Measurements from ENCODE around the gene EN2. TPM values are rescaled to one million over a fixed set of nuclear protein-coding genes. Genes with fewer than 3 reads are reported as not detected.

Gene EN2
- total and polyA plus RNA-seq, 3 donors from 2014 or later: 0.81 to 1.6 (median 1.6) TPM

- DNase-seq: no peak
- TF ChIP-seq CTCF (IDR thresholded peaks at IDR 0.05) (no peak), POLR2A (IDR thresholded peaks at IDR 0.05) (no peak)
- no peak overlapping the region for H3K4me3 ChIP-seq
- intact Hi-C loops (cut with DNase I; ENCODE audit: low total_unique reads): no loop called here
- WGBS, 2 donors: 77 to 84% methylated on average over 10 of the region's 10 CpGs
- H3K27ac ChIP-seq: no peak overlapping the region
- H3K36me3 ChIP-seq (ENCODE audit: low read depth, missing control alignments): no peaks in the 10 kb centered on the region
- H3K4me1 ChIP-seq: no peaks in the 10 kb centered on the region
- H3K27me3 ChIP-seq: no peaks in the 10 kb centered on the region
- H3K9me3 ChIP-seq: no peaks in the 10 kb centered on the region
Observed at GRCh38 chr7:155430606-155431005, 27.3 kb upstream of the EN2 start.

DNA sequence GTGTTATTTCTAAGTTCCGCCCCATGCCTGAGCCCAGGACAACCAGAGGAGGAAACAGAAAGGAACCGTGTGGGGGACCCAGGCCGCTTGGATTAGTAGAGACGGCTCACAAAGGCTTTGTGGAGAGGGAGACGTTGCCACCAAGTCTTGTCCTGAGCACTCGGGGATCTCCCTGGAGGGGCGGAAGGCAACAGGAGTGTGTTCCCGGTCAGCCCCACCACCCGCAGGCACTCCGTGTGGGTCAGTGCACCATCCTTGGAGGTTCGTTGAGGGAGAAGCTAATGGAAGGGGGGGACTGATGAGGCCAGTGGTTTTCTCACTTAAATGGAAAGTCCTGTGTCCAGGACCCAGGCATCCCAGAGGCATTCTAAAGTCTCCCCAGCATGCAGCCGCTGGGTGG, 26.7 kb upstream of the EN2 start:
- Histone ChIP-seq H3K27me3 (no peaks in the 10 kb centered on the region), H3K36me3 (ENCODE audit: low read depth, missing control alignments) (no peaks in the 10 kb centered on the region), H3K27ac (no peak overlapping the region), H3K4me1 (no peaks in the 10 kb centered on the region), H3K4me3 (no peak overlapping the region), H3K9me3 (no peaks in the 10 kb centered on the region)
- no peak for TF ChIP-seq CTCF (IDR thresholded peaks at IDR 0.05)
- no peak for TF ChIP-seq POLR2A (IDR thresholded peaks at IDR 0.05)
- intact Hi-C loops (cut with DNase I; ENCODE audit: low total_unique reads): no loop called here
- DNase-seq: no peak
- 75 to 78% methylated on average over 9 to 12 of the region's 12 CpGs for WGBS, 2 donors

GRCh38 chr7:155431711-155432110, 26.2 kb upstream of the EN2 start:
- Histone ChIP-seq H3K27ac (no peak overlapping the region), H3K4me1 (no peaks in the 10 kb centered on the region), H3K36me3 (ENCODE audit: low read depth, missing control alignments) (no peaks in the 10 kb centered on the region), H3K4me3 (no peak overlapping the region), H3K27me3 (no peaks in the 10 kb centered on the region), H3K9me3 (no peaks in the 10 kb centered on the region)
- intact Hi-C loops (cut with DNase I; ENCODE audit: low total_unique reads): no loop called here
- DNase-seq: no peak
- WGBS, 2 donors: 83% methylated on average over 14 of the region's 14 CpGs
- no peak for TF ChIP-seq POLR2A (IDR thresholded peaks at IDR 0.05)
- no peak for TF ChIP-seq CTCF (IDR thresholded peaks at IDR 0.05)

DNA sequence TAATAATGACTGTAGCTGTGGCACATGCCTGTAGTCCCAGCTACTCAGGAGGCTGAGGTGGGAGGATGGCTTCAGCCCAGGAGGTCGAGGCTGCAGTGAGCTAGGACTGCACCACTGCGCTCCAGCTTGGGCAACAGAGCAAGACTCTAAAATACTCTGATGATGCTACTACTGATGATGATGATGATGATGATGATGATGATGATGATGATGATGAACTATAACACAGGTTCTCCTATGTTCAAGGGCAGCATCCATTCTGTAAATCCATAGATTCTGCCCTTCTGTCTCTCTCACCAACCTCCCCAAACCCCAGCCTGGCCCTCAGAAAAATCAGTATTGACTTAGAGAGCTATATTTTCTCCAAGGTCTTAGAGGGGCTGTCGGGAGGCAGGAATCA, 22.8 kb upstream of the EN2 start:
- Histone ChIP-seq H3K27ac (no peak overlapping the region), H3K27me3 (no peaks in the 10 kb centered on the region), H3K4me3 (no peak overlapping the region), H3K4me1 (no peaks in the 10 kb centered on the region), H3K36me3 (ENCODE audit: low read depth, missing control alignments) (no peaks in the 10 kb centered on the region), H3K9me3 (no peaks in the 10 kb centered on the region)
- DNase-seq: no peak
- TF ChIP-seq POLR2A (IDR thresholded peaks at IDR 0.05) (no peak), CTCF (IDR thresholded peaks at IDR 0.05) (no peak)
- 71 to 79% methylated on average over 3 of the region's 3 CpGs for WGBS, 2 donors
- intact Hi-C loops (cut with DNase I; ENCODE audit: low total_unique reads): no loop called here

DNA sequence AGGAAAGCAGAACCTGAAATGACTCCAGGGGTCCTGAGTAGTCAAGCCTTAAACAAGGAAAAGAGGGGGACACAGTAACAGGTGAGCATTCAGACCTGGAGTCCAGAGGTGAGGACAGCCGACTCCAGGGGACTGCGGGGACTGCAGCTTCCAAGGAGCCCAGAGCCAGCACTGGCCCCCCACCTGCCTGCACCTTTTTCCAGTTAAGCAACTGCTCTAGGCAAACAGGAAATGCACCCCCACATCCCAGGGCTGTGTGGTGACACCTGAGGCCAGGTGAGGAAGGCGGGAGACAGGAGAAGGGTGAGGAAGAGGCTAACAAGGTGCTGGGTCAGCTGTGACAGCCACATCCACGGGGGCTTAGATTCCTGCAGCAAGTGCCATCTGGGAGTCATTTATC, 20.1 kb upstream of the EN2 start:
- no peak overlapping the region for H3K4me3 ChIP-seq
- DNase-seq: no peak
- no peaks in the 10 kb centered on the region for H3K4me1 ChIP-seq
- intact Hi-C loops (cut with DNase I; ENCODE audit: low total_unique reads): no loop called here
- H3K27ac ChIP-seq: no peak overlapping the region
- no peaks in the 10 kb centered on the region for H3K9me3 ChIP-seq
- TF ChIP-seq POLR2A (IDR thresholded peaks at IDR 0.05): no peak
- WGBS, 2 donors: 91 to 93% methylated on average over 4 of the region's 4 CpGs
- no peaks in the 10 kb centered on the region for H3K27me3 ChIP-seq
- H3K36me3 ChIP-seq (ENCODE audit: low read depth, missing control alignments): no peaks in the 10 kb centered on the region
